Uterus (tissue), 4 donors: Measurements from ENCODE around the gene HNRNPC. TPM values are rescaled to one million over a fixed set of nuclear protein-coding genes. Genes with fewer than 3 reads are reported as not detected.

Source experiments
- DNase-seq, 2 donors: peaks; one replicate each; pipeline ENCODE4 v3.0.0-alpha.2; 2019 to 2020
- H3K27ac ChIP-seq, 2 donors: fragments of 200-600 bp; sonication (generic); 1 replicate in 1 of 2; 2 replicates in 1 of 2; pipeline ENCODE4 v1.5.1; 2016 to 2018
- H3K27me3 ChIP-seq, 2 donors: fragments of 200-600 bp; sonication (generic); one replicate each; pipeline ENCODE4 v1.5.1; 2018 to 2019; ENCODE audit warnings: control low read depth in 1 of 2
- H3K36me3 ChIP-seq, 2 donors: fragments of 200-600 bp; sonication (generic); one replicate each; pipeline ENCODE4 v1.5.1; 2019; ENCODE audit warnings: control low read depth in 1 of 2
- H3K4me1 ChIP-seq, 2 donors: fragments of 200-600 bp; sonication (generic); one replicate each; pipeline ENCODE4 v1.5.1; 2018 to 2019; ENCODE audit warnings: control low read depth in 1 of 2
- H3K4me3 ChIP-seq, 2 donors: fragments of 200-600 bp; sonication (generic); 1 replicate in 1 of 2; 2 replicates in 1 of 2; pipeline ENCODE4 v1.5.1; 2018 to 2019; ENCODE audit warnings: mild to moderate bottlenecking in 1 of 2
- H3K9me3 ChIP-seq, 2 donors: fragments of 200-600 bp; sonication (generic); one replicate each; pipeline ENCODE4 v1.5.1; 2019; ENCODE audit warnings: control low read depth in 1 of 2
- POLR2A ChIP-seq, 2 donors: fragments of 450-650 bp; IDR thresholded peaks; one replicate each; pipeline ENCODE4 v1.6.1; 2016; ENCODE audit warnings: antibody characterized with exemption in 2 of 2, mild to moderate bottlenecking in 1 of 2, moderate library complexity in 1 of 2
- intact Hi-C: fragments of 100-400 bp; cut with DNase I; formaldehyde crosslinking; loops from one replicate; pipeline ENCODE4 v1.15.1; 2023; ENCODE audit warnings: low total_unique reads
- total RNA-seq, 4 donors: library from RNA; depleted of rRNA in 3 of 4; stranded (reverse); fragments of >200 nt in 3 of 4; gene quantifications; one replicate each; pipeline versions ENCODE4 v1.1.0 to v1.2.4, GENCODE V29; 2014 to 2023
- TF ChIP-seq, protein P1 (sequence below), 4 experiments: fragments of 200-600 bp in 2 of 4; fragments of 450-650 bp in 2 of 4; sonication (generic) in 2 of 4; IDR thresholded peaks; one replicate each; pipeline ENCODE4 v1.5.1; 2016 to 2019; ENCODE audit warnings: antibody characterized with exemption in 4 of 4, mild to moderate bottlenecking in 2 of 4, moderate library complexity in 1 of 4
- donor health status: DM: yes; HTN: yes; CAD: no.

HNRNPC gene
- total RNA-seq, 4 donors from 2014 or later: 378 to 599 (median 531) TPM

DNA sequence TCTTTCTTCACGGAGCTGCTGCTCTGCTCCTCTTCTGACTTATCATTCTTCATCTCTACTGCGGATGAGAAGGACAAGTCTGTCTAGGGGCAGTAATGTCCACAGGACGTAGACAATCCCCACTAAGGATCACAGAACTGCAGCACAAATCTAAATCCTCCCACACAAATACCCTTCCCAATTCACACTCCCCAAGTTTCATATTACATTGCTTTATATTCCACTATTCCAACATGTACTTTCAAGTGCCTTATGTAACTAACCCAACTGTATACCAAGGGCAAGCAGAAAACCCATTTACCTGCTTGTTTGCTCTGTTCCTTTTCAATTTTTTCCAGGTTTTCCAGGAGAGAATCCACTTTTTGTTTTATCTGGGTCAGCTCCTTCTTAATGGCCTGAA, 57.7 kb downstream of the HNRNPC start:
- intact Hi-C loops: no loop called here
- no peaks in the 10 kb centered on the region for H3K36me3 ChIP-seq
- TF ChIP-seq POLR2A (IDR thresholded peaks at IDR 0.05): no peak
- TF ChIP-seq, protein P1, sequence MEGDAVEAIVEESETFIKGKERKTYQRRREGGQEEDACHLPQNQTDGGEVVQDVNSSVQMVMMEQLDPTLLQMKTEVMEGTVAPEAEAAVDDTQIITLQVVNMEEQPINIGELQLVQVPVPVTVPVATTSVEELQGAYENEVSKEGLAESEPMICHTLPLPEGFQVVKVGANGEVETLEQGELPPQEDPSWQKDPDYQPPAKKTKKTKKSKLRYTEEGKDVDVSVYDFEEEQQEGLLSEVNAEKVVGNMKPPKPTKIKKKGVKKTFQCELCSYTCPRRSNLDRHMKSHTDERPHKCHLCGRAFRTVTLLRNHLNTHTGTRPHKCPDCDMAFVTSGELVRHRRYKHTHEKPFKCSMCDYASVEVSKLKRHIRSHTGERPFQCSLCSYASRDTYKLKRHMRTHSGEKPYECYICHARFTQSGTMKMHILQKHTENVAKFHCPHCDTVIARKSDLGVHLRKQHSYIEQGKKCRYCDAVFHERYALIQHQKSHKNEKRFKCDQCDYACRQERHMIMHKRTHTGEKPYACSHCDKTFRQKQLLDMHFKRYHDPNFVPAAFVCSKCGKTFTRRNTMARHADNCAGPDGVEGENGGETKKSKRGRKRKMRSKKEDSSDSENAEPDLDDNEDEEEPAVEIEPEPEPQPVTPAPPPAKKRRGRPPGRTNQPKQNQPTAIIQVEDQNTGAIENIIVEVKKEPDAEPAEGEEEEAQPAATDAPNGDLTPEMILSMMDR (IDR thresholded peaks at IDR 0.05): no peak
- H3K27ac ChIP-seq: no peak overlapping the region
- no peak overlapping the region for H3K4me3 ChIP-seq
- H3K9me3 ChIP-seq: no peaks in the 10 kb centered on the region
- no peak for DNase-seq
- no peaks in the 10 kb centered on the region for H3K27me3 ChIP-seq
- H3K4me1 ChIP-seq: no peaks in the 10 kb centered on the region

DNA sequence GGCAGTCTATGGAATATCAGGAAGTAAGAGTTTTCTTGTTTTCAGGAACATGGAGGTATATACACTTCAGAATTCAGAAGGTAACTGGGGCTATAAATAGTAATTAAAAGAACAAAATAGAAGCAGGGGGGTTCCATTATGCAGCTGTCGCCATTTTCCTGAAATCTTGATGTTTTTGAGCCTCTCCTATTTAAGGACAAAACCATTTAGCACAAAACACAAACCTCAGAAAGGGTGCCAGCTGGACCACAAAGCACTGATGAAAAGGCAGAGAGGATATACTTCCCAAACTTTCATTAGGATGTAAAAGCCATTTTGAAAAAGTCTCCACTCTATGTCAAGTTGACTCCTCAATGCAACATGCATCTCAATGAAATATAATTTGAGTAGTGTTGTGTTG, 59.2 kb downstream of the HNRNPC start:
- intact Hi-C loops: no loop called here
- no peak for TF ChIP-seq POLR2A (IDR thresholded peaks at IDR 0.05)
- TF ChIP-seq, protein P1 (IDR thresholded peaks at IDR 0.05): no peak
- H3K27ac ChIP-seq: no peak overlapping the region
- no peaks in the 10 kb centered on the region for H3K9me3 ChIP-seq
- no peaks in the 10 kb centered on the region for H3K36me3 ChIP-seq
- no peak for DNase-seq
- H3K27me3 ChIP-seq: no peaks in the 10 kb centered on the region
- no peak overlapping the region for H3K4me3 ChIP-seq
- H3K4me1 ChIP-seq: no peaks in the 10 kb centered on the region

DNA sequence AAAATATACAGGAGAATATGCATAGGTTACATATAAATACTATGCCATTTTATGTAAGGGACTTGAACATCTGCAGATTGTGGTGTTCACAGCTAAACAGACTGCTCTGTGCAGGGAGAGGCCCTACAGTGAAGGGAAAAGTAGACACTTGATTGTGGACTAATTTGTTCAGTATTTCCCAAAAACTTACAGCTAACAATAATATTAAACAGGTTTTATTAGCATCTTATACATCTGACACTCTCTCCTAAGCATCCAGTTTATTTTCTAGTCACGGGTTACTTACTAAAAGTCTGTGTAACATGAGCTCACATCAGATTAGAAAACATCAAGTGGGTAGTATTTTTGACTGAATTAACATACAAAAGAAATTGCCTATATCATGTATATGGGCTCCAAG, 60.1 kb downstream of the HNRNPC start:
- Histone ChIP-seq H3K27ac (no peak overlapping the region), H3K27me3 (no peaks in the 10 kb centered on the region), H3K9me3 (no peaks in the 10 kb centered on the region), H3K4me1 (no peaks in the 10 kb centered on the region), H3K36me3 (no peaks in the 10 kb centered on the region), H3K4me3 (no peak overlapping the region)
- intact Hi-C loops: no loop called here
- no peak for TF ChIP-seq POLR2A (IDR thresholded peaks at IDR 0.05)
- DNase-seq: no peak

DNA sequence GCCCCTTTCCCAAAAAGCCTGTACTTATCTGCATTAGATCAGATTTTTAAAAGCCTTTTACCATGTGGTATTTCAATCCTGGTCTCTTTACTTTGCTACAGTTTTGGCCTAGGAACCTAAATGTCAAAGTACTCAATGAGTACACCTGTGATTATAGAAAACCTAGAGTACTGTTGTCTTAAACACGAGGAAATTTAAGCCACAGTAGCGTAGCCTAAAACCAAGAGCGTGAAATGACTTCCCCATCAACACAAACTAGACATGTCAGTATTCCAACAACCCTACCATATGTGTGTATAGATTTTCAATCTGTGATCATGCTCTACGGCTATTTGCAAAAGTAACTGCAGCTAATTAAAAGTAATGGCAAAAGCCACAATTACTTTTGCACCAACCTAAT, 60.7 kb downstream of the HNRNPC start:
- Histone ChIP-seq H3K9me3 (no peaks in the 10 kb centered on the region), H3K27ac (no peak overlapping the region), H3K36me3 (no peaks in the 10 kb centered on the region), H3K4me1 (no peaks in the 10 kb centered on the region), H3K27me3 (no peaks in the 10 kb centered on the region), H3K4me3 (no peak overlapping the region)
- intact Hi-C loops: no loop called here
- no peak for DNase-seq
- TF ChIP-seq, protein P1 (IDR thresholded peaks at IDR 0.05): no peak
- no peak for TF ChIP-seq POLR2A (IDR thresholded peaks at IDR 0.05)

DNA sequence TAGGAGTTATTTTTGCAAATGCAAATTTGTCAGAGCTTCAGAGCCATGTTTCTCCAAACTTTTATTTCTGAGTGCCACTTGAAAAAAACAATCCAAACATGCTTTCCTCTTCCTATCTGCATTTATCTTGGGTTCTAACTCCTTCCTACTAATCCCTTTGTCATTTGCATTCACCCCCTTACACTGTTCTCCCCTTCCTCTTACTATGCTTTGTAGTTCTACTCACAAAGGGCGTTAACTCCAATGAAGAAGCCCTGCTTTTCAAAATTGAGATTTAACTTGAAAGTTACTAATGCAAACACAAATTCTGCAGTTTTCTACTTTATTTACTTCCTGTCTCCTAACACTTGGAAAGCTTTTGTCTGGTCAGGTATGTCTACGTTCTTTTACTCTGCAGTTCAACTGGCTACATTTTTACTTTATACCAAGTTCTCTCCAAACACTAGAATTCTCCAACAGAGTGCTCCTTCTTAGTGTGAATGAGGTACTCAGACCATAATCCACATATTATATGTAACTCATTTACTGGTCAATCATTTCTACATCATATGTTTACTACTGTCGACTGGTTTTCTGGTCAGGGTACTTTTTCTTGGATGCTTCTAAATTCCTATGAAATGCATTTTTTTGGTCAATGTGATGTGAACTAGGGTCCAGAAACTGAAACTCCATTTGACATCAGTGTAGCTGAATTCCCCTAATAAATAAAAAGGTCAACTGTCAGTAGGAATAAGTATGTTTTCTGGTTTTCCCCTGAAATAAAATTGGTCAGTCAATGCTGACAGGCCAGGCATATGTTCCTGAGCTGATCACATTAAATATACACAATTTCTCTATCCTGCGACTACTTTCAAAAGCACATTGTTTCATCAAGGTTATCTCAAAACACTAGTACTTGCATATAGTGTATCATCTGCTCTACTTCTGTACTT, 62.2 kb downstream of the HNRNPC start:
- Histone ChIP-seq H3K4me1 (no peaks in the 10 kb centered on the region), H3K27me3 (no peaks in the 10 kb centered on the region), H3K27ac (no peak overlapping the region), H3K4me3 (no peak overlapping the region), H3K36me3 (no peaks in the 10 kb centered on the region), H3K9me3 (no peaks in the 10 kb centered on the region)
- no peak for DNase-seq
- TF ChIP-seq POLR2A (IDR thresholded peaks at IDR 0.05): no peak
- TF ChIP-seq, protein P1 (IDR thresholded peaks at IDR 0.05): no peak
- intact Hi-C loops: no loop called here
